Spinal cord (tissue), 10 donors: ENCODE measurements around the gene ATP2B2. TPM values are rescaled to one million over a fixed set of nuclear protein-coding genes. Genes with fewer than 3 reads are reported as not detected.

Experiments
- DNase-seq, 6 donors: peaks; one replicate each; pipeline versions ENCODE4 v3.0.0 to v3.0.0-alpha.2; 2013 to 2015; ENCODE audit warnings: low spot score in 6 of 6, low read depth in 4 of 6
- H3K27ac ChIP-seq: one replicate; pipeline ENCODE4 v1.5.1; 2013; ENCODE audit warnings: low read depth, low read length, control low read depth
- H3K27me3 ChIP-seq: one replicate; pipeline ENCODE4 v1.6.1; 2013; ENCODE audit warnings: low read length; ENCODE audit not compliant: control insufficient read depth, insufficient read depth
- H3K36me3 ChIP-seq: one replicate; pipeline ENCODE4 v1.6.1; 2013; ENCODE audit warnings: low read length; ENCODE audit not compliant: control insufficient read depth, insufficient read depth
- H3K4me1 ChIP-seq: one replicate; pipeline ENCODE4 v1.6.1; 2013; ENCODE audit warnings: low read length; ENCODE audit not compliant: control insufficient read depth, insufficient read depth
- H3K4me3 ChIP-seq: one replicate; pipeline ENCODE4 v1.5.1; 2013; ENCODE audit warnings: low read depth, low read length, control low read depth
- H3K9me3 ChIP-seq: one replicate; pipeline ENCODE4 v1.6.1; 2013; ENCODE audit warnings: low read length; ENCODE audit not compliant: control insufficient read depth, insufficient read depth
- WGBS: methylation state at CpG from one replicate; pipeline ENCODE4 v1.1.5; 2013; ENCODE audit warnings: missing lambda C conversion rate; ENCODE audit not compliant: insufficient coverage; 5-methylcytosine and 5-hydroxymethylcytosine counted together
- polyA plus RNA-seq, 2 donors: library from polyadenylated mRNA; unstranded; fragments of 120-200 nt; gene quantifications; one replicate each; pipeline ENCODE4 v1.2.1, GENCODE V29; 2013; ENCODE audit not compliant: insufficient read length in 2 of 2
- total RNA-seq, 2 donors: library from RNA; depleted of rRNA in 1 of 2; stranded (reverse); fragments of 120-200 nt in 1 of 2; fragments of >200 nt in 1 of 2; gene quantifications; one replicate each; pipeline versions ENCODE4 v1.2.3 to v1.2.4, GENCODE V29; 2013 to 2014
- donor health status: healthy.

Gene ATP2B2
- total and polyA plus RNA-seq, 4 donors, result 25.2 to 94.5 (median 80.4) TPM

GRCh38 chr3:10532939-10533736 lies 27.8 kb upstream of the ATP2B2 start:
- no peak overlapping the region for H3K4me3 ChIP-seq
- WGBS, result 98% methylated on average over 7 of the region's 7 CpGs
- no peak for DNase-seq

GRCh38 chr3:10531031-10531430 lies 25.6 kb upstream of the ATP2B2 start:
- DNase-seq, result no peak
- Histone ChIP-seq H3K9me3 (no peaks in the 10 kb centered on the region), H3K27me3 (no peaks in the 10 kb centered on the region)

More at GRCh38 chr3:10532939-10533736, 27.8 kb upstream of the ATP2B2 start:
- Histone ChIP-seq H3K36me3 (no peaks in the 10 kb centered on the region), H3K27me3 (no peaks in the 10 kb centered on the region), H3K27ac (no peak overlapping the region), H3K4me1 (no peaks in the 10 kb centered on the region), H3K9me3 (no peaks in the 10 kb centered on the region)

GRCh38 chr3:10530241-10530640 lies 24.9 kb upstream of the ATP2B2 start:
- H3K27me3 ChIP-seq, result no peaks in the 10 kb centered on the region
- no peak for DNase-seq
- H3K27ac ChIP-seq, result no peak overlapping the region
- H3K4me1 ChIP-seq, result no peaks in the 10 kb centered on the region
- H3K9me3 ChIP-seq, result no peaks in the 10 kb centered on the region
- 90% methylated on average over 8 of the region's 13 CpGs for WGBS
- no peak overlapping the region for H3K4me3 ChIP-seq
- H3K36me3 ChIP-seq, result no peaks in the 10 kb centered on the region

More at GRCh38 chr3:10531031-10531430, 25.6 kb upstream of the ATP2B2 start:
- no peaks in the 10 kb centered on the region for H3K36me3 ChIP-seq
- 47% methylated on average over 5 of the region's 6 CpGs for WGBS
- H3K4me1 ChIP-seq, result no peaks in the 10 kb centered on the region
- no peak overlapping the region for H3K27ac ChIP-seq
- no peak overlapping the region for H3K4me3 ChIP-seq

GRCh38 chr3:10529809-10530208 lies 24.4 kb upstream of the ATP2B2 start:
- 96% methylated on average over 13 of the region's 13 CpGs for WGBS
- no peaks in the 10 kb centered on the region for H3K4me1 ChIP-seq

GRCh38 chr3:10528046-10528445 lies 22.7 kb upstream of the ATP2B2 start:
- Histone ChIP-seq H3K36me3 (no peaks in the 10 kb centered on the region), H3K27me3 (no peaks in the 10 kb centered on the region), H3K27ac (no peak overlapping the region), H3K9me3 (no peaks in the 10 kb centered on the region), H3K4me1 (no peaks in the 10 kb centered on the region), H3K4me3 (no peak overlapping the region)
- DNase-seq, result no peak
- WGBS, result 84% methylated on average over 7 of the region's 7 CpGs

More at GRCh38 chr3:10529809-10530208, 24.4 kb upstream of the ATP2B2 start:
- no peak overlapping the region for H3K27ac ChIP-seq
- no peaks in the 10 kb centered on the region for H3K27me3 ChIP-seq
- no peaks in the 10 kb centered on the region for H3K9me3 ChIP-seq
- no peak for DNase-seq
- no peaks in the 10 kb centered on the region for H3K36me3 ChIP-seq
- H3K4me3 ChIP-seq, result no peak overlapping the region

GRCh38 chr3:10527295-10528001 lies 22.1 kb upstream of the ATP2B2 start:
- 88% methylated on average over 12 of the region's 13 CpGs for WGBS
- no peaks in the 10 kb centered on the region for H3K36me3 ChIP-seq
- H3K4me1 ChIP-seq, result no peaks in the 10 kb centered on the region
- no peaks in the 10 kb centered on the region for H3K27me3 ChIP-seq
- H3K27ac ChIP-seq, result no peak overlapping the region
- no peaks in the 10 kb centered on the region for H3K9me3 ChIP-seq
- H3K4me3 ChIP-seq, result no peak overlapping the region
- DNase-seq, result no peak

GRCh38 chr3:10526366-10526765 lies 21.0 kb upstream of the ATP2B2 start:
- no peaks in the 10 kb centered on the region for H3K4me1 ChIP-seq
- no peak overlapping the region for H3K4me3 ChIP-seq
- no peaks in the 10 kb centered on the region for H3K9me3 ChIP-seq
- DNase-seq, result no peak
- H3K36me3 ChIP-seq, result no peaks in the 10 kb centered on the region
- no peak overlapping the region for H3K27ac ChIP-seq
- WGBS, result 86% methylated on average over 1 of the region's 4 CpGs
- no peaks in the 10 kb centered on the region for H3K27me3 ChIP-seq

- Histone ChIP-seq H3K27me3 (no peaks in the 10 kb centered on the region), H3K36me3 (no peaks in the 10 kb centered on the region), H3K4me3 (no peak overlapping the region), H3K9me3 (no peaks in the 10 kb centered on the region), H3K4me1 (no peaks in the 10 kb centered on the region), H3K27ac (no peak overlapping the region)
- WGBS, result 100% methylated on average over 1 of the region's 3 CpGs
- no peak for DNase-seq
Measured at GRCh38 chr3:10524799-10525301, 19.5 kb upstream of the ATP2B2 start.

GRCh38 chr3:10524270-10524669 lies 18.9 kb upstream of the ATP2B2 start:
- 89% methylated on average over 7 of the region's 7 CpGs for WGBS
- no peak overlapping the region for H3K4me3 ChIP-seq
- no peak for DNase-seq
- H3K27me3 ChIP-seq, result no peaks in the 10 kb centered on the region
- H3K27ac ChIP-seq, result no peak overlapping the region
- no peaks in the 10 kb centered on the region for H3K9me3 ChIP-seq
- no peaks in the 10 kb centered on the region for H3K4me1 ChIP-seq
- H3K36me3 ChIP-seq, result no peaks in the 10 kb centered on the region
